Fibroblast of skin of back (primary cell): Measurements from ENCODE around the gene SELENOW. TPM values are rescaled to one million over a fixed set of nuclear protein-coding genes. Genes with fewer than 3 reads are reported as not detected.
"Not testable (repeated sequence)": the region's sequence is repeated elsewhere in the genome, so short reads cannot be mapped to it uniquely, and the experiment has no call there.

Experiments used
- DNase-seq: peaks from one replicate; pipeline ENCODE4 v3.0.0-alpha.2; 2013
- polyA plus RNA-seq, 2 experiments: library from polyadenylated mRNA; unstranded; fragments of 120-200 nt; gene quantifications; one replicate each; pipeline ENCODE4 v1.2.1, GENCODE V29; 2013; ENCODE audit not compliant: insufficient read length in 2 of 2

Gene SELENOW
- 324 TPM for polyA plus RNA-seq (2013, experiment 1 of 2; ENCODE audit: insufficient read length)
- polyA plus RNA-seq (2013, experiment 2 of 2; ENCODE audit: insufficient read length) = 282 TPM

DNA sequence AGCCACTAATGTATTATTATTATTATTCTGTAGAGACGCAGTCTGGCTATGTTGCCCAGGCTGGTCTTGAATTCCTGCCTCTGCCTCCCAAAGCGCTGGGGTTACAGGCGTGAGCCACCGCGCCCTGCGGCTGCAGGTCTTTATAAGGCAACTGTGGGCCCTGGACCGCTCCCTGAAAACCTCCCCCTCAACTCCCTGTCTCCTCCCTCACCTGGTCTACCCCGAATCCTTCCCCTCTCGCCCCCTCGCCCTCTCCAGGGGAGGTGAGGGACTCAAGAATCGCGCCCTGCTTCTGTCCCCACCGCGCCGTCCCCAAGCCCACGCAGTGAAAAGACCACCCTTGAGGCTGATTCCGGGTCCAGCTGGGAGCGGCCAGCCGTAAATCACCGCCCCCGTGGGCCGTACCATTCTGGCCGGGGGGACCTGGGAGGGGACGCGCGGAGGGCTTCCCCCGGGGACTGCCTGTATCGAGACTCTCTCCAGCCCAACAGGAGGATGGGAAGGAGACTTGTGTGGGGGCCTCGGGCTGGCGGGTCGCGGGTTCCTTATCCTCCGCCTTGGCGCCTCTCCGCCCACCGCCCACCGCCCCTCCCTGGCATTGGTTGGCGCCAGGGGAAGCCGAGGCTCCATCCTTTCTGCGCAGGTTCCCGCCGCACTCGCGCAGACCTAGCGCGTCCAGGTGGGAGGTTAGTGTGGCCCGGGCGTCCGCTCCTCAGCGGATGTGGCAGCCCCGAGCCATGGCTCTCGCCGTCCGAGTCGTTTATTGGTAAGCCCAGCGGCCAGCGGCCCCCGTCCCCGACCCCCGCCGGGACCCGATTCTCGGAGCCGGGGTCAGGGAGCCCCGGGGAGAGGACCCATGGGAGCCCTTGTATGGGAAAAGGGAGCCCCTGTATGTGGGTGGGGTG lies at the start of gene SELENOW:
SELENOW (plus strand) TSS at position 655 of the 905 bp plus-strand sequence; CDS start at position 738, 83 bp downstream.
- DNase-seq = peak; percentile 77

DNA sequence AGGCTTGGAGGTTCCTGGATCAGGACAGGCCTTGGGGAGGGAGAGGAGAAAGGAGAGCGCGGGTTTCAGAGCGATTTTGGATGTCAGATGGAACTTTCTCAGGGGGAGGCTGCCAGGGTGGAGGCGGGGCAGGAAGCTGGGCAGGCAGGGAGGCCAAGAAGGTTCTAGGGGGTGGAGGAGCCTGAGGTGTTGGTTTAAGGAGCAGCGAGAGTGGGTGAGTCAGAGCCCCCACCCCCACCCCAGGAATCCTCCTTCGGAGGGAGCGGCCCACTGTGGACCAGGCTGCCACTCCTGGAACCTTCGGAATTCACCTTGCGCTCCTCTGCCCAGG lies 49.1 kb upstream of the SELENOW start:
- peak; percentile 95 for DNase-seq

DNA sequence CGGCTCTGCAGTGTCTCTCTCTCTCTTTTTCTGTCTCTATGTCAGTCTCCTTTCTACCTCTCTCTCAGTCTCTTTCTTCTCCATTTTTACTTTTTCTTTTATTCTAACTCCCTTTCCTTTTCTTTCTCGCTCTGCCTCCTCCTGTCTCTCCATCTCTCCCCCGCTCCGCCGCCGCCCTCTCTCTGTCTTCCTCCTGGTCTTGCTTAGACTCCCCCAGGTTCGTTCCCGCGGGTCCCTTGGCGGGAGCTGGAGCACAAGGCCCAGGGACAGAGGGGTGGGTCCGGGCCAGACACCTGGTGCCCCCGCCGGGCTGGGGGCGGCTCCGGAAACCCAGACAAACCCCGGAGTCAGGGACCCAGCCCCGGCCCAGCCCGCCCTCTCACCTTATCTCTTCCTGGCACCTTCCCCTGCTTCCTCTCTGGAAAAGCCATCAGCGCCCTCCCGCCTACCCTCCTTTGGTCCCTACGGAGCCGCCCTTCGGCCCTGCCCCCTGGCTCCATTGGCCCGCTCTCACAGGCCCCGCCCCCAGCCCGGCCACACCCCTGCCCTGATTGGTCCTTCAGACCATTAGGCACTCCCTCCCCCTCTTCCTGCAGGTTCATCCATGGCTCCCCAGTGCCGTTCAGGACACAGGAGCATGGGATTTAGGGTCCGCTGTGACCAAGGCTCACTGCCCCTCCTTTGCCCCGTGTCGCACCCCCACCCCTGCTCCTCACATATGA lies 48.5 kb upstream of the SELENOW start:
- DNase-seq = no peak

DNA sequence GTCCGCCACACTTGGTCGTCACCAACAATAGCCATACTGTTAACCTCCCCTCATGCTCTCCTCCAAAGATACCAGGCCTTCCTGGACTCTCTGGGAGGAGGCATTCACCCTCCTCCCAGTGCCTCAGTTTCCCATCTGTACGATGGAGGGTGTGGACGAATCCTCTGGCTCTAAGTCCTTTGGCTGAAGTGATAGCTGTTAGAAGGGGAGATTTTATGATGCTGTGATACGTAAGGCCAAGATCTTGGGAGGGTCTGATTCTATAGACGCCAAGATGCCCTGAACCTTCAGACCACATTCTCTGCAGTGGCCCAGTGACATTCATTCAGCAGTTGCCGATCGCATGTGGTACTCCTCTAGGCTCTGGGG lies 48.0 kb upstream of the SELENOW start:
- DNase-seq = no peak

DNA sequence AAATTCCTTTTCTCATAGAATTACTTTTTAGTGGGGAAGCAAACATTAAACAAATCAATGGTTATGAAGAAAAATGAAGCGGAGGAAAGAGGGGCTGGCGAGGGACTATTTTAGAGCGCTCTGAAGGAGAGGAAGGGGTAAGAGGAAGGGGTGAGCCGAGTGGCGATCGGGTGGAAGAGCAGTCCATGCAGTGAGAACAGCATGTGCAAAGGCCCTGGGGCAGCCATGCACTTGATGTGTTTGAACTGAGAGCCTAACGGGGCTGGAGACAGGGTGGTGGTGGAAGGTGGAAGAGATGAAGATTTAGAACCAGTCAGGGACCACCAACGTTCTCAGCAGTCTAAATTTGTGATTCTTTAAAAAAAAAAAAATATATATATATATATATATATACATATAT lies 47.6 kb upstream of the SELENOW start:
- no peak for DNase-seq

DNA sequence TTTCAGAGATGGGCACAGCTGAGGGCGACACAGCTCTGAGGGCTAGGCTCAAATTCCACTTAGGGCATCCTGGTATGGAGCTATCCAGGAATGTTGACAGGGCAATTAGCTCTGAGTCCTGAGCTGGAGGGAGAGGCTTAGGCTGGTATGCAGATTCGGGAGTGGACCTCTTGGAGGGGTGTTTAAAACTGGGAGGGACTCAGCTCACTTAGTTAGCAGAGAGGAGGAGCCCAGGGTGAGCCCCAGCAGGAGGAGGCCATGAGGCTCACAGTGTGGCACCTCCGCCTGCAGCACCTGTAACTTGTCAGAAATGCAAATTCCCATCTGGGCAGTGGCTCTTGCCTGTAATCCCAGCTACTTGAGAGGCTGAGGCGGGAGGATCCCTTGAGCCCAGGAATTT lies 43.4 kb upstream of the SELENOW start:
- DNase-seq = no peak

DNA sequence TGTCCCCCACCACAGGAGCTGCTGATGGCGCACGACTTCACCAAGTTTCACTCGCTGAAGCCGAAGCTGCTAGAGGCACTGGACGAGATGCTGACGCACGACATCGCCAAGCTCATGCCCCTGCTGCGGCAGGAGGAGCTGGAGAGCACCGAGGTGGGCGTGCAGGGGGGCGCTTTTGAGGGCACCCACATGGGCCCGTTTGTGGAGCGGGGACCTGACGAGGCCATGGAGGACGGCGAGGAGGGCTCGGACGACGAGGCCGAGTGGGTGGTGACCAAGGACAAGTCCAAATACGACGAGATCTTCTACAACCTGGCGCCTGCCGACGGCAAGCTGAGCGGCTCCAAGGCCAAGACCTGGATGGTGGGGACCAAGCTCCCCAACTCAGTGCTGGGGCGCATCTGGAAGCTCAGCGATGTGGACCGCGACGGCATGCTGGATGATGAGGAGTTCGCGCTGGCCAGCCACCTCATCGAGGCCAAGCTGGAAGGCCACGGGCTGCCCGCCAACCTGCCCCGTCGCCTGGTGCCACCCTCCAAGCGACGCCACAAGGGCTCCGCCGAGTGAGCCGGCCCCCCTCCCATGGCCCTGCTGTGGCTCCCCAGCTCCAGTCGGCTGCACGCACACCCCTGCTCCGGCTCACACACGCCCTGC lies 37.5 kb upstream of the SELENOW start:
- no peak for DNase-seq

DNA sequence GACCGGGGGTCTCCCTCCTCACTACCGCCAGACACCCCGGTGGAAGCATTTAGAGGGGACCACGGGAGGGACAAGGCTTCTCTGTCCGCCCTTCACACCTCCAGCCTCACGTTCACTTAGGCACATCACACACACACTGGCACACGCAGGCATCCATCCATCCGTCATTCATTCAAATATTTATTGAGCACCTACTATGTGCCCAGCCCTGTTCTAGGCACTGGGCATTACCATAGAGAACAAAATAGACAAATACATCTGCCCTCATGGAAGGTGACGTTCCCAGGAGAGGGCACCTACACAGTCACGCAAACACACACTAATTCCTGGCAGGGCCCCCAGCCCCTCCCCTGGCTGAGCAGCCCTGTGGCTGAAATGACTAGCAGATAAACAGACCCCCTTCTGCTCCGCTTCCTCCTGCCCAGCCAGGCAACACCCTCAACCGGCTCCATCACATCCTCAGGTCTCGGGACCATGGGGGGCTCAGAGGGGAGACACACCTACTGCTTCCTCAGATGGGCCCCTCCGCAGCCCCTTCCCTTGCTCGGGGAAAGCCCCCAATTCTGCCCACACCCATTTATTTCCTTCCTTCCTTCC lies 36.9 kb upstream of the SELENOW start:
- no peak for DNase-seq

DNA sequence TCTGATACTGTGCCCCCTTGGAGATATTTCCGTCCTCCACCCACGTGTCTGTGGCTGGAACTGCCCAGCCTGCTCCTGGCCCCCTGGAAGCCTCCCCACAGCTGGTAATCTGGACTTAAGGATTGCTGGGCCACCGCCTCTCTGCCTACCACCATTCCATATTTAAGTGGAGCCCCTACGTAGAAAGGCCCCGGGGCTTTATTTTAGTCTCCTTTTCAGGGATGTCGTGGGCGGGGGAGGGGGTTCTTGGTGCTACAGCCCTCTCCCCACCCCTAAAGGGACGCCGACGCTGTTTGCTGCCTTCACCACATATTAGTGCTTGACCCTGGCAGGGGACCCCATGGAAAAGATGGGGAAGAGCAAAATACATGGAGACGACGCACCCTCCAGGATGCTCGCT lies 35.9 kb upstream of the SELENOW start:
- no peak for DNase-seq

DNA sequence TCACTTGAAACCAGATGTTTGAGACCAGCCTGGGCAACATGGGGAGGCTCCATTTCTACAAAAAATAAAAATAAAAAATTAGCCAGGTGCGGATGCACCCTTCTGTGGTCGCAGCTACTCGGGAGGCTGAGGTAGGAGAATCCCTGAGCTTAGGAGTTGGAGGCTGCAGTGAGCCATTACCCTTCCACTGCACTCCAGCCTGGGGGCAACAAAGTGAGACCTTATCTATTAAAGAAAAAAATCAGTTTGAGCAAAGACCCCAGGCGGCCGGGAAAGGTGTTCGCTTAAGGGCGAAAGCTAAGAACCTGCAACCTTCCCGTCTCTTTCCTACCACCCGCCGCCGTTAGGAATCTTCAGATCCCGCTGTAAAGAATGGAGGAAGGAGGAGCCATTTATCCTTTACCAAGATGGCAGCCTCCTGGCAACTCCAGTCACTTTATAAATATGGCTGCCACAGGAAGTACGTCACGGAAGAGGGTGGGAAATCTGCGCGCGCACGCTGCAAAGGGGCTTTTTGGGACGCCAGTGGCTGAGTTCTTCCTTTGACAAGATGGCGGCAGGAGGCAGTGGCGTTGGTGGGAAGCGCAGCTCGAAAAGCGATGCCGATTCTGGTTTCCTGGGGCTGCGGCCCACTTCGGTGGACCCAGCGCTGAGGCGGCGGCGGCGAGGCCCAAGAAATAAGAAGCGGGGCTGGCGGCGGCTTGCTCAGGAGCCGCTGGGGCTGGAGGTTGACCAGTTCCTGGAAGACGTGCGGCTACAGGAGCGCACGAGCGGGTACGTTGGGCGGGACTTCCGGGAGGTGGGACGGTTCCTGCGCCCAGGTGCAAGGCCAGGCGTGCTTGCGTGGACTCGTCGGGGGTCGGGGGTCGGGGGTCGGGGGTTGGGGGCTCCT lies 33.2 kb upstream of the SELENOW start, which contains the start of gene NOP53:
NOP53 (plus strand) TSS at position 537 of the 892 bp plus-strand sequence; CDS start at position 551, 14 bp downstream.
- peak; percentile 96 for DNase-seq

DNA sequence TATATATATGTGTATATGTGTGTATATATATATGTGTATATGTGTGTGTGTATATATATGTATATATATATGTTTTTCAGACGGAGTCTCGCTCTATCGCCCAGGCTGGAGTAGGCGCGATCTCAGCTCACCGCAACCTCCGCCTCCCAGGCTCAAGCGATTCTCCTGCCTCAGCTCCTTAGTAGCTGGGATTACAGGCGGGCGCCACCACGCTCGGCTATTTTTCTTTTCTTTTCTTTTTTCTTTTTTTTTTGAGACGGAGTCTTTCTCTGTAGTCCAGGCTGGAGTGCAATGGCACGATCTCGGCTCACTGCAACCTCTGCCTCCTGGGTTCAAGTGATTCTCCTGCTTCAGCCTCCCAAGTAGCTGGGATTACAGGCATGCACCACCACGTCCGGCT lies 32.4 kb upstream of the SELENOW start:
- not testable (repeated sequence) for DNase-seq

DNA sequence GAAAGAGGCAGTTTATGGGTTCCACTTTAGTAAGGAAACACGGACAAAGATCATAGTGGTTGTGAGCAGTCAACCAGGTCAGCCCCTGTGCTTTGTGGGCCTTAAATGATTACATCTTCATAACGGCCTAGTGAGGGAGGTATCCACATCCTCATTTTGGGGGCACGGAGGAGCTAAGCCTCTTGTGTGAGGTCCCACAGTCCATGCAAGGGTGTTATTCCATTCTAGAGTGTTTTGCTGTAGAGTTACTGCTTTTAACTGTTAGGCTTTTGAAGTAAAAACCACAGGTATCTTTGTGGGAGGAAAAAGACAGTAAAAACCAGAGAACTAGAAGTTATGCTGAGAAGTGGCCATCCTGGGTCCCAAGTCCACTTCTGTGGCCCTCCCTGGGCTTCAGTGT lies 29.2 kb upstream of the SELENOW start:
- no peak for DNase-seq

DNA sequence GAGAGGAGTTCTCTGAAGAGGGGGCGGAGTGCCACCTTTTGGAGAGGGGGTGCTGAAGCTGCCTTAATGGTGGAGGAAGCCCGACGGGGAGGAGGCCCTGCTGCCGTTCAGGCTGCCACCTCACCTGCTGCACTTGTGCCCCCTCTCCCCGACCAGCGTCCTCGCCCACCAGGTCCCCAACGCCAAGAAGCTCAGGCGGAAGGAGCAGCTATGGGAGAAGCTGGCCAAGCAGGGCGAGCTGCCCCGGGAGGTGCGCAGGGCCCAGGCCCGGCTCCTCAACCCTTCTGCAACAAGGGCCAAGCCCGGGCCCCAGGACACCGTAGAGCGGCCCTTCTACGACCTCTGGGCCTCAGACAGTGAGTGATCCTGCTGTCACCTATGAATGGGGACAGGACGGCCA lies 27.8 kb upstream of the SELENOW start:
- no peak for DNase-seq

DNA sequence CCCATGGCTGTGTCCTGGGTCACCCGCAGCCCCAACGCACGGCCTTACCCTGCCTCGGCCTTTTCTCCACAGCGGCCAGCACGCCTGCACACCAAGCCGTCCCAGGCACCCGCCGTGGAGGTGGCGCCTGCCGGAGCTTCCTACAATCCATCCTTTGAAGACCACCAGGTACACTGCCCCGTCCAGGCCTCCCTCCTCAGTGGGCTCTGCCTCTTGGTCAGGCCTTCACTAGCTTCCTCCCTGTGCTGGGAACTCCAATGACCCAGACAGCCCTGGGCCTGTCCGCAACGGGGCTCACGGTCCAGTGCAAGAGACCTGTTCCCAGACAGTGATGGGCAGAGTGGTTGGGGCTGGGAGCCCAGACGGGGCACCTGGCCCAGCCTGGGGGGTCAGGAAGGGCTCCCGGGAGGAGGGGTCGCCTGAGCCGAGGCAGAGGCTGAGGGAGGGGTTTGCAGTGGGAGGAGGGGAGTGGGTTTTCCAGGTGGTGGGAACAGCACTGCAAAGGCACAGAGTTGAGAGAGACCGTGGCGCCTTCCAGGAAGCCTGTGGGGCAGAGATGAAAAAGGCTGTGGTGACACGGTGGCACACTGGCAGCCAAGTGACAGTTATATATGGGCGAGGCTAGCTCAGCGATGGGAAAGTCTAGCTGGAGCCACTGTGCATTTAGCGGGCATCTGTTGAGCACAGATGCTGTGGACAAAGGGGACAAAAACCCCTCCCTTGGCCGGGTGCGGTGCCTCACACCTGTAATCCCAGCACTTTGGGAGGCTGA lies 25.9 kb upstream of the SELENOW start:
- no peak for DNase-seq

DNA sequence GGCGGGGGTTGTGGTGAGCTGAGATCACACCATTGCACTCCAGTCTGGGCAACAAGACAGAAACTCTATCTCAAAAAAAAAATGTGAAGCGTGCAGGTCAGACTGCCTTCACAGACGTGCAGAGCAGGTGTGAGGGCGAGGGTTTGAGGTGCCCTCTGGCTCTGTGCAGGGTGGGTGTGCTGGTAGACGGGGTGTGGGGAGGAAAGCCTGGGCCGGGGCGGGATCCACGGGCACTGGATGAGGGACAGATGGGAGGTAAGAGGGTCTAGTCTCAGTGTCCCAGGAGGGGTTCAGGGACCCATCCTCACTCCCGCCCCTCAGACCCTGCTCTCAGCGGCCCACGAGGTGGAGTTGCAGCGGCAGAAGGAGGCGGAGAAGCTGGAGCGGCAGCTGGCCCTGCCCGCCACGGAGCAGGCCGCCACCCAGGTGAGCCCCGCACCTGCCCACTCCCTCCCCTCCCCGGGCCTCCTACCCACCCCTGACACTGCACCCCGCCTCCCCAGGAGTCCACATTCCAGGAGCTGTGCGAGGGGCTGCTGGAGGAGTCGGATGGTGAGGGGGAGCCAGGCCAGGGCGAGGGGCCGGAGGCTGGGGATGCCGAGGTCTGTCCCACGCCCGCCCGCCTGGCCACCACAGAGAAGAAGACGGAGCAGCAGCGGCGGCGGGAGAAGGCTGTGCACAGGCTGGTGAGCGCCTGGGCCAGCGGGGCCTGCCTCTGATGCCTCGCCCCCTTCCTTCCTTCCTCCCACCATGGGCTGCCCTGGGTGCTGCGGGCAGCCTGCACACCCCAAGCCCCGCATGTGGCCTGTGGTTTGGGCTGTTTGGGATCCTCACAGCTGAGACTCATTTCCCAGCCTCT lies 24.1 kb upstream of the SELENOW start:
- DNase-seq = no peak

DNA sequence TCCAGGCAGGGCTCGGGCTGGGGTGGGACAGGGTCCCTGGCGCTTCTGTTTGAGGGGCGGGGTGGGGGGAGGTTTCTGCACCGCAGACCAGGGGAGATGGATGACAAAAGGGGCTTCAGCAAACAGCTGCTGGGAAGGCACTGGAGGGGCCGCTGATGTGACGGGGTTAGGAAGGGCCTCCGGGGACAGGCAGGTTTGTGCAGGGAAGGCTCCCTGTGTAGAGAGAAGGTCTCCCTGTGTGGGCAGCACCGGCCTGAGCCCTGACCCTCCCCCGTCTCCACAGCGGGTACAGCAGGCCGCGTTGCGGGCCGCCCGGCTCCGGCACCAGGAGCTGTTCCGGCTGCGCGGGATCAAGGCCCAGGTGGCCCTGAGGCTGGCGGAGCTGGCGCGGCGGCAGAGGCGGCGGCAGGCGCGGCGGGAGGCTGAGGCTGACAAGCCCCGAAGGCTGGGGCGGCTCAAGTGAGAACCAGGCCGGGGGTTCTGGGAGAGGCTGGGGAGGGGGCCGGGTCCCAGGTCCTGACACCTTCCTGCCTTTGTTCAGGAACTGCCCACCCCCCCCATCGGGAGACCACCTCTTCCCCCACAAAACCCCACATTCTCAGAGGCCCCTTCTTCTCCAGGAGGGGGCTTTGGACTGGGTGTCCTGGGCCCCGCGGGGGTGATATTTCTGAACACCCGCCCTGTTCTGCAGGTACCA lies 23.3 kb upstream of the SELENOW start:
- no peak for DNase-seq

DNA sequence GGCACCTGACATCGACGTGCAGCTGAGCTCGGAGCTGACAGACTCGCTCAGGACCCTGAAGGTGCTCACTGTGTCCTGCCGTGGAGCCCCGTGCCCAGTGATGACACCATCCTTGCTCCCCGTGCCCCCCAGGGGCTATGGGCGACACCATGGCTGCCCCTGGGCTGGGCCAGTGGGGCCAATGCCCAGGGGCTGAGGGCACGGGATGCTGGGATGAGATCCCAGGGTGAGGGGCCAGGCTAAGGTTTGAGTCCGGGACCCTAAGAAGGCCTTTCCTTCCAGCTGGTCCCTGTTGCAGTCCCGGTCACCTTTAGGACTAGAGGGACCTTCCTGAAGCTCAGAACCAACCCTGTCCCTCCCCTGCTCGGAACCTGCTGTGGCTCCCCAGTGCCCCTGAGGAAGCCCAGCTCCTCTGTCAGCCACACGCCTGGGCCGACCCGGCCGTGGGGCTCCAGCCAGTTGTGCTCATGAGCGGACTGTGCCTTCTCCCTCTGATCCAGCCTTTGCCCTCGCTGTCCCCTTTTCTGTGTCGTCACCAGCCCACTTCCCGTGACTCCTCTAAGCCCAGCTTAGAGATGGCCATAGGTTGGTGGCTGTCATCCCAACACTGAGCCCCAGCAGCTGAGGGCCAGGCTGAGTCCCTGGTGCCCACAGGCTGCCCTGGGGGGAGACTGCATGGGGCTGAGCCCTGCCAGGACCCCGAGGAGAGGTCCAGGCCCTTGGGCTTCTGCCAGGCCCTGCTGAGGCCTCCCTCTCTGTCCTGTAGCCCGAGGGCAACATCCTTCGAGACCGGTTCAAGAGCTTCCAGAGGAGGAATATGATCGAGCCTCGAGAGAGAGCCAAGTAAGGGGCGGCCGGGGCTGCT lies 22.5 kb upstream of the SELENOW start:
- no peak for DNase-seq

DNA sequence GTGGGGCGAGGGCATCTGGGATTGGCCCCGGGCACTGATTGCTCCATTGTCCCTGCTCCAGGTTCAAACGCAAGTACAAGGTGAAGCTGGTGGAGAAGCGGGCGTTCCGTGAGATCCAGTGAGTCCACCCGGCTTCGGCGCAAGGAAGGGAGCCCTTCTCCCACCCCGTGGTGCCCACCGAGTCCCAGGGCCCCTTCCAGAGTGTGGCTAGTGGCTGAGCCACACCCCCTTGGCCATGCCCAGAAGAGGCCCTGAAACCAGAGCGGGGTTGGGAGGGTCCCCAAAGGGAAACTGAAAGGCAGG lies 21.9 kb upstream of the SELENOW start:
- DNase-seq = no peak
